Measurements from ENCODE around the gene ZDHHC13.

ZDHHC13 gene

GRCh38 chr11:19173004-19173689 is 56.2 kb downstream of the ZDHHC13 start:
- DNase-seq = no peak

DNA sequence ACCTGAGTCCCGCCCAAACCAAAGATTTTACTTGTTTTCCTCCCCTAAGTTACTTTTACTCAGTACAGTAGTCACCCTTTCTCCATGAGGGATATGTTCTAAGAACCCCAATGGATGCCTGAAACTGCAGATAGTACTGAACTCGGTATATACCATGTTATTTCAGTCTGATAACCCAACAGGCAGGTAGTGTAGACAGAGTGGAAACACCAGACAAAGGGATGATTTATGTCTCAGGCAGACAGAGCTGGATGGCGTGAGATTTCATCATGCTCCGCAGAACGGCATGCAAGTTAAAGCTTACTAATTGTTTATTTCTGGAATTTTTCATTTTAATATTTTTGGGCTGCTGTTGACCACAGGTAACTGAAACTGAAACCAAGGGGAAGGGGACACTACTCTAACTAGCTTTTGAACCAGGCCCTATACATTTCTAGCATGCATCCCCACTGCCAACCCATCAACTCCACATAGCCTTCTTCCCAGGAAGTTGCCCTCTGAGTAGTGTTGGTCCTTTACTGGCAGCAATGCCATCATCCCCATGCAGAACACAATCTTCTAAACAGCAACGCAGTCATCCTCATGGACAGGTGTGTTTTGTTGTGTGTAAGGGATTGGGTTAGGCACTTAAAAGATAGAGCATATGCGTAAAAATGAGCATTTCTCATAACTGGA is 57.1 kb downstream of the ZDHHC13 start:
- DNase-seq = no peak

GRCh38 chr11:19176629-19177186 is 59.7 kb downstream of the ZDHHC13 start:
- DNase-seq = no peak

GRCh38 chr11:19181531-19182261 is 64.7 kb downstream of the ZDHHC13 start:
- DNase-seq = no peak

DNA sequence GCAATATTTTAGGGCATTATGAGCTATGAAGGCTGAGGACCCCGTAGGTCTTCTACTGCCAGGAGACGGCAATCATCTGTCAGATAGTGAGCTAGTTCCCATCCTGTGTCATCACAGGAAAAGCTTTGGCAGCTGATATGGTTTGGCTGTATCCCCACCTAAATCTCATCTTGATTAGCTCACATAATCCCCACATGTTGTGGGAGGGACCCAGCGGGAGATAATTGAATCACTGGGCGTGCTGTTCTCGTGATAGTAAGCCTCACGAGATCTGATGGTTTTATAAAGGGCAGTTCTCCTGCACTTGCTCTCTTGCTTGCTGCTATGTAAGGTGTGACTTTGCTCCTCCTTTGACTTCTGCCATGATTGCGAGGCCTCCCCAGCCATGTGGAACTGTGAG is 66.7 kb downstream of the ZDHHC13 start:
- DNase-seq = no peak

DNA sequence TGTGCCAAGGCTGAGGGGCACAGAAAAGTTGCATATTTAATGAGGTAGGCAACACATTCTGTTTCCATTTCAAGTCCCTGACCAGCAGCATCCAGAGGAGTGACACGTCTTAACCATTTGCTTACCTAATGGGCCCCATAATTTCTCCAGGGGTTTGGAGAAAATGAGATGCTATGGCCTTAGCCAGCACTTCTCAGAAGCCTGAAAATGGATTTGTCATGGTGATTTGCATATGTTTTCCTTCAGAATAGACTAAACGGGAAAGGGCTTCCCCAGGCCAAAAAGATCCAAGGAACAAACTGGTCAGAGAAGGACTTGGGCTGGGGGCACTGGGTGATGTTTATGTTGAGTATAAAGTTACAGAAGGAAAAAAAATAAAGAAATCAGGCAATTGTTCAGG is 68.1 kb downstream of the ZDHHC13 start:
- DNase-seq = no peak

GRCh38 chr11:19185516-19186052 is 68.6 kb downstream of the ZDHHC13 start:
- no peak for DNase-seq

GRCh38 chr11:19187114-19187832 is 70.3 kb downstream of the ZDHHC13 start:
- no peak for DNase-seq

- DNase-seq = no peak
These were observed 70.9 kb downstream of the ZDHHC13 start for GRCh38 chr11:19187833-19188258.

GRCh38 chr11:19191530-19192169 is 74.7 kb downstream of the ZDHHC13 start:
- DNase-seq = no peak

- DNase-seq = no peak
These were observed 76.9 kb downstream of the ZDHHC13 start for GRCh38 chr11:19193916-19194315.

DNA sequence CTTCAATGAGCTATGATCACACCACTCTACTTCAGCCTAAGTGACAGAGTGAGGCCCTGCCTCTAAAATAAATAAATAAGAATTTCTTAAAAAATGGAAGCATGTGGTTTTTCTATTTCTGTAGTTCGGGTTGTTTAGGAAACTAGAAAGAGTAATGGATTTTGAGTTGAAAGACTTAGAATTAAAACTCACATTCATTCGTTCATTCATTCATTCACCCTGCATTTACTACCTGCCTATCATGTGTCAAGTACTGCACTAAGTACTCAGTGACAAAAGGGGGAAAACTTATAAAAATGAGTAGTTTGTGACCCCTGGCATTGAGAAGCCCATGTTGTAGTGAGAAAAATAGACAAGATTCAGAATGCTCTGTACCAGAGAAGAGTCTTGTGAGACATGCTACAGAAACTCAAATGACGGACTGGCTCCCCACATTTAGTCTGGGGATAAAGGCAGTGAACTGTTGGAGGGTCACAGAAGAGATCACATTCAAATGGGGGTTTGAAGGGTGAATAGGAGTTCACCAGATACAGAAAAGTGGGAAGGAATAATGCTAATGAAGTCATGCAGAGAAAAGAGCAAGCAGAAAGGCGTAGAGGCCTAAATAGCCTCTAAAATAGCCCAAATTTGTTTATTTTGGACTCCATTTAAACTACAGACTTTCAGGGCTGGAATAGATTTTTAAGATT is 77.8 kb downstream of the ZDHHC13 start:
- DNase-seq = no peak

DNA sequence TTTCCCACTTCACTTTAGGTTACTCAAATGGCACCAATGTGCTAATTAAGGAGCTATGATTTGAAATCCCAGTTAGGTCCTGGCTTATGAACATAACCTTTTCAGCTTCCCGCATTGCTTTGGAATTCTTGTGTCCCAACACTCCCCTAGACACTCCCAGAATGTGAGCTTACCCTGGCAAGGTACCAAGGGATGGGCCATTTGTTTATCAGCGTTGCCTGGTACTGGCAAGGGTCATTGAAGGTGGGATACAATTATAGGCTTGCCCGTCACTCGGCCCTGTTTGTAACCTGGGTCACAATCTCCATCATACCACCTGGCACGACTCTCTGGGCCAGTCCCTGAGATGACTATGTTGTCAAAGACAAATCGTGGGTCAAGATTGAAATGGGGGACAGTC is 79.5 kb downstream of the ZDHHC13 start:
- DNase-seq = no peak

- no peak for DNase-seq
These were observed 82.1 kb downstream of the ZDHHC13 start for GRCh38 chr11:19199048-19199447.

- no peak for DNase-seq
These were observed 82.8 kb downstream of the ZDHHC13 start for GRCh38 chr11:19199771-19200170.

DNA sequence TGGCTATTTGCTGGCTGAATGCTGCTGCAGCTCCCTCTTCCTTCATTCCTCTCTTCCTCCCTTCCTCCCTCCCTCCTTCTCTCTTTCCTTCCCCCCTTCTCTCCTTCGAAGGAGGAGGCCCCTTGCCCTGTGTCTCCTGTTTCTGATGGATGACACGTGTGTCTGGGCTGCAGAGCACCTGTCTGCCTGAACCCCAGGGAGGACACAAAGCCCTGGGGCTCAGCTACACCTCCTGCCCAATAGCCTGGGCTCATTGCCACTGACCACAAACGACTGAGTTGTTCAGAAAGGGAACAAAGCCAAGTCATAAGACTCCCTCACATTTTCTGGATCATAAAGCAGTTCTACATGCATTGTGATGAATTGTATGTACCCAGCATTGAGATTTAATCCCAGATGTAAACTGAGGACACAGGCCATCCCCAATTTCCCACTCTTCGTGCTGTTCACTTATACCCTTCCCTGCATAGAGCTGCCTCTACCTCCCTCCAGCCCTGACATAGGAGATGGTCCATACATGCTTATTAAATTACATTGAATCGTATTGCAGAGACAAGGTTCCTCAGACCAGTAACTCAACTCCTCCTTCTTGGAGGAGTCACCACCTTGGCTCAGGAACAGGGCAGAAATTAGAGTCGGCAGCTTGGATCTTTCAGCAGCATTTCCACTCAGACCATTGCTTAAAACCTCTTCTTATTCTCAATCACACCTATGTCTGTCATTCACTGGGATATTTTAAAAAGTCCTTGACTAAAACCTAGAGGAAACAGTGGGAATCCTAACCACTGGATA is 83.6 kb downstream of the ZDHHC13 start:
- no peak for DNase-seq

- DNase-seq = no peak
These were observed 85.0 kb downstream of the ZDHHC13 start, which contains the start of gene CSRP3 for GRCh38 chr11:19201737-19202605. TSS of gene CSRP3 (minus strand) at chr11:19201983. CDS start at chr11:19192448, 9,535 bp downstream.

GRCh38 chr11:19204836-19205235 is 87.9 kb downstream of the ZDHHC13 start:
- no peak for DNase-seq

DNA sequence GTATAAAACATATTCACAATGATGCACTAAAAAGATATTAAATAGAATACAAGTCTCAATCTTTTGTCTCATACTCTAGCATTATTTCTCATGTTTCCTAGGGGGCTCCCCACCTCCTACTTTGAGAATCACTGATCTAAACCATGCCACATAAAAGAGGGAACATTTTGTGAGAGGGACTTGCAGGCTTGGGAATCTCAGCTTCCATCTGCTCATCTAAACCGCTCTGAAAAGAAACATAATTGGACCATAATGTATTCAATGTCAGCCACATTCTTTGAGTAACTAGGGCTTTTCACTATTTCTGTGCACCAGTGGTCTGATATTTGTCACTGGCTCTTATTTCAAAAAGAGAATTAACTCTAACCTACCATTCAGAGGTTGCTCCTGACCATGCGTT is 91.2 kb downstream of the ZDHHC13 start:
- DNase-seq = no peak

Data from CD4-positive, alpha-beta T cell treated with Interleukin-4 for 4 hours (primary cell).